Measurements from ENCODE around the gene PARL. TPM values are rescaled to one million over a fixed set of nuclear protein-coding genes. Genes with fewer than 3 reads are reported as not detected.
A peak's percentile ranks its signal among the peaks of the same experiment; 100 is the strongest.

The PARL gene
- total RNA-seq, 1 experiment from 2014 or later: 109 TPM

DNA sequence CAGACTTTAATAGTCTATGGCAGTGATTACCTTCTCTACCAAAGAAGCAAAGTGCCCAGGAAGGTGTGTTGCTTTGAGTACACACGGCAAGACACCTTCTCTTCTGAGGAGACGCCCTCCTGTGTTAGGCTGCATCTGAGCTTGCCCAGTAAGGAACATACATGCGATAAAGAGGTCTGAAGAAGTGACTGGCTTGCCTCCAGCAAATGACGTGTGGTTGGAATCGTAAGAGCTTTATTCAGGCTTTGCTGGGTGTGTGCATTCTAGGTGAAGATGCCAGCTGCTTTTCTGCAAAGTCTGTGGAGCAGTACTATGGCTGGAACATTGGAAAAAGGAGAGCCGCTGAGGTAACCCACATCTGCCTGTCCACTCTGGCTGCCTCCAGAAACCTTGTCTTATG, 81.7 kb downstream of the PARL start:
- Histone ChIP-seq H4K20me1 (ENCODE audit: insufficient read depth) (no peaks in the 10 kb centered on the region), H3K9me3 (ENCODE audit: insufficient read depth, low read depth) (no peaks in the 10 kb centered on the region), H3K27ac (no peak overlapping the region), H3F3A (ENCODE audit: insufficient read depth, low read depth) (no peaks in the 10 kb centered on the region), H3K79me2 (ENCODE audit: low read depth) (no peaks in the 10 kb centered on the region), H3K9me2 (ENCODE audit: insufficient read depth) (no peaks in the 10 kb centered on the region), H3K36me3 (ENCODE audit: low read depth) (peaks cover 48% of the 10 kb centered on the region), H3K27me3 (ENCODE audit: insufficient read depth, low read depth) (no peaks in the 10 kb centered on the region), H3K4me2 (no peak overlapping the region), H2AFZ (no peak overlapping the region), H3K4me3 (no peak overlapping the region), H3K4me1 (replicated peaks; ENCODE audit: insufficient read depth) (no peaks in the 10 kb centered on the region)
- POLR2A ChIA-PET (ENCODE audit: unreplicated experiment): no interaction called here
- intact Hi-C loops (cut with micrococcal nuclease; ENCODE audit: unreplicated experiment): no loop called here
- BruUV-seq (replicated peaks): no TSS peak
- DNase-seq: peak in 1 of 2 experiments; percentile 24
- CTCF ChIA-PET: interaction anchor here (0.7 kb wide), 1 partner anchor 32 kb away, joined by 3 read pairs; no protein-coding TSS in a partner anchor
- TF ChIP-seq, protein P1, sequence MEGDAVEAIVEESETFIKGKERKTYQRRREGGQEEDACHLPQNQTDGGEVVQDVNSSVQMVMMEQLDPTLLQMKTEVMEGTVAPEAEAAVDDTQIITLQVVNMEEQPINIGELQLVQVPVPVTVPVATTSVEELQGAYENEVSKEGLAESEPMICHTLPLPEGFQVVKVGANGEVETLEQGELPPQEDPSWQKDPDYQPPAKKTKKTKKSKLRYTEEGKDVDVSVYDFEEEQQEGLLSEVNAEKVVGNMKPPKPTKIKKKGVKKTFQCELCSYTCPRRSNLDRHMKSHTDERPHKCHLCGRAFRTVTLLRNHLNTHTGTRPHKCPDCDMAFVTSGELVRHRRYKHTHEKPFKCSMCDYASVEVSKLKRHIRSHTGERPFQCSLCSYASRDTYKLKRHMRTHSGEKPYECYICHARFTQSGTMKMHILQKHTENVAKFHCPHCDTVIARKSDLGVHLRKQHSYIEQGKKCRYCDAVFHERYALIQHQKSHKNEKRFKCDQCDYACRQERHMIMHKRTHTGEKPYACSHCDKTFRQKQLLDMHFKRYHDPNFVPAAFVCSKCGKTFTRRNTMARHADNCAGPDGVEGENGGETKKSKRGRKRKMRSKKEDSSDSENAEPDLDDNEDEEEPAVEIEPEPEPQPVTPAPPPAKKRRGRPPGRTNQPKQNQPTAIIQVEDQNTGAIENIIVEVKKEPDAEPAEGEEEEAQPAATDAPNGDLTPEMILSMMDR (conservative IDR thresholded peaks at IDR 0.05): no peak
- TF ChIP-seq EZH2 (IDR thresholded peaks at IDR 0.05; ENCODE audit: low read depth): no peak

DNA sequence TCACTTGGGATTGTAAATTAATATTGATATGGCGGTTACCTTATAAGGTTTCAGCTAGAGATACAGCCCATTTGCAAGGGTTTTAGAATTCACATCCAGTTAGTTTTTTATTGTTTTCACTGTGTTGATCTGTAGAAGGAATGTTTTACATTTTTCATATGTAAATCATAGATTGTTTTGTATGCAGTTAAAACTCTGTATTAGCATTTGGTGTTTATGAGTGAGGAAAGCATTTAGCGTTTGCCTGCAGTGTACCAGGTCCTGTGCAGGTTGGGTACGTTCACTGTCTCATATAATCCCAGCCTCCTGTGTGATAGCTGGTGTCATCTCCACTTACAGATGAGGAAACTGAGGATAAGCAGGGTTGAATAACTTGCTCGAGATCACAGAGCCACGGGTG, 83.1 kb downstream of the PARL start:
- no peaks in the 10 kb centered on the region for H3K9me2 ChIP-seq (ENCODE audit: insufficient read depth)
- ChIA-PET POLR2A (ENCODE audit: unreplicated experiment) (no interaction called here), CTCF (no interaction called here)
- TF ChIP-seq, protein P1 (conservative IDR thresholded peaks at IDR 0.05): no peak
- no peak overlapping the region for H2AFZ ChIP-seq
- intact Hi-C loops (cut with micrococcal nuclease; ENCODE audit: unreplicated experiment): no loop called here
- no peak overlapping the region for H3K4me2 ChIP-seq
- no peak overlapping the region for H3K27ac ChIP-seq
- no peaks in the 10 kb centered on the region for H3K9me3 ChIP-seq (ENCODE audit: insufficient read depth, low read depth)
- H3K4me3 ChIP-seq: no peak overlapping the region
- no peaks in the 10 kb centered on the region for H4K20me1 ChIP-seq (ENCODE audit: insufficient read depth)
- H3K79me2 ChIP-seq (ENCODE audit: low read depth): no peaks in the 10 kb centered on the region
- no peaks in the 10 kb centered on the region for H3K27me3 ChIP-seq (ENCODE audit: insufficient read depth, low read depth)
- no peak for DNase-seq
- H3K36me3 ChIP-seq (ENCODE audit: low read depth): peaks cover 39% of the 10 kb centered on the region; the same call in 1 of the 2 replicates
- H3K4me1 ChIP-seq (replicated peaks; ENCODE audit: insufficient read depth): no peaks in the 10 kb centered on the region
- BruUV-seq (replicated peaks): no TSS peak
- H3F3A ChIP-seq (ENCODE audit: insufficient read depth, low read depth): no peaks in the 10 kb centered on the region

DNA sequence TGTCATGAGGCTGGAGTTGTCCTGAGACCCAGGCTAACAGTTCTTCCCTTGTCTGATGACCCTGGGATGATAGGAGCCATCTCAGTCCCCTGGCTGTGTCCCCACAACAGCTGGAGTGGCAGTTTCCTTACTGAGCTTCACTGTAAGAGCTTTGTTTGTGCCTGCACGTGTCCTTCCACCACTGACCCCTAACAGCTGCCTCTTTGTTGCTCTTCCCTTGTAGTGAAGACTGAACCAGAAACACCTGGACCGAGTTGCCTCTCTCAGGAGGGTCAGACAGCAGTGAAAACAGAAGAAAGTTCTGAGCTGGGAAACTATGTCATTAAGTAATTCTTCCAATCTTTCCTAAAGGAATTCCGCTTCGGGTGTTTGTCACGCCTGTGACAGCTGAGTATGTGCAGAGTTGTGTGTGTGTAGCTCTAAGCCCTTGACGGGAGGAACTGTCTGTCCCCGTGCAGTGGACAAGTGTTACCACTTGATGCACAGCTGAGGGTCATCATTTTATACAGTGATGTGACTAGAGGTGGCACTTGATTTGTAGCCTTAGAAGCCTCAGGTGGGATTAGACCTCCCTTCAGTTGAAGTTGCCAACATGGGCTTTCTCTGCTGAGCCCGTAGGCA, 84.3 kb downstream of the PARL start:
- DNase-seq: no peak
- no peaks in the 10 kb centered on the region for H3K9me2 ChIP-seq (ENCODE audit: insufficient read depth)
- ChIA-PET POLR2A (ENCODE audit: unreplicated experiment) (no interaction called here), CTCF (no interaction called here)
- no peak overlapping the region for H3K4me2 ChIP-seq
- no peak overlapping the region for H3K4me3 ChIP-seq
- H3K79me2 ChIP-seq (ENCODE audit: low read depth): no peaks in the 10 kb centered on the region
- no peaks in the 10 kb centered on the region for H3K9me3 ChIP-seq (ENCODE audit: insufficient read depth, low read depth)
- no peak overlapping the region for H2AFZ ChIP-seq
- no peaks in the 10 kb centered on the region for H3K27me3 ChIP-seq (ENCODE audit: insufficient read depth, low read depth)
- TF ChIP-seq, protein P1 (conservative IDR thresholded peaks at IDR 0.05): no peak
- no peak for TF ChIP-seq EZH2 (IDR thresholded peaks at IDR 0.05; ENCODE audit: low read depth)
- no peaks in the 10 kb centered on the region for H4K20me1 ChIP-seq (ENCODE audit: insufficient read depth)
- H3K36me3 ChIP-seq (ENCODE audit: low read depth): peaks cover 31% of the 10 kb centered on the region; the same call in 1 of the 2 replicates
- H3F3A ChIP-seq (ENCODE audit: insufficient read depth, low read depth): no peaks in the 10 kb centered on the region
- no peak overlapping the region for H3K27ac ChIP-seq
- H3K4me1 ChIP-seq (replicated peaks; ENCODE audit: insufficient read depth): no peaks in the 10 kb centered on the region
- BruUV-seq (replicated peaks): no TSS peak
- intact Hi-C loops (cut with micrococcal nuclease; ENCODE audit: unreplicated experiment): no loop called here
